Nephron (organoid): ENCODE data around the gene LY86.

ENCODE experiments used
- H3K27ac Mint-ChIP-seq, 3 experiments: 2 replicates each; pipeline ENCODE4 v1.8.0; 2020; ENCODE audit warnings: mixed read lengths in 3 of 3, mild to moderate bottlenecking in 2 of 3, moderate library complexity in 1 of 3
- H3K27me3 Mint-ChIP-seq: 2 replicates; pipeline ENCODE4 v1.8.0; 2021; ENCODE audit warnings: low read depth, mild to moderate bottlenecking, moderate library complexity, mixed read lengths
- H3K36me3 Mint-ChIP-seq: 2 replicates; pipeline ENCODE4 v1.8.0; 2020; ENCODE audit warnings: low read depth, mixed read lengths
- H3K4me1 Mint-ChIP-seq: 2 replicates; pipeline ENCODE4 v1.8.0; 2020; ENCODE audit warnings: mixed read lengths
- H3K4me3 Mint-ChIP-seq, 3 experiments: 2 replicates each; pipeline ENCODE4 v1.8.0; 2020; ENCODE audit warnings: mild to moderate bottlenecking in 3 of 3, mixed read lengths in 3 of 3, moderate library complexity in 2 of 3
- H3K9me3 Mint-ChIP-seq: 2 replicates; pipeline ENCODE4 v1.8.0; 2020; ENCODE audit warnings: mixed read lengths
- TF ChIP-seq, protein P1 (sequence below), 3 experiments: fragments of 200-600 bp; sonication (generic); IDR thresholded peaks; one replicate each; pipeline ENCODE4 v1.5.0; 2021; ENCODE audit warnings: antibody characterized with exemption in 3 of 3; ENCODE audit not compliant: unreplicated experiment in 3 of 3

Gene LY86

DNA sequence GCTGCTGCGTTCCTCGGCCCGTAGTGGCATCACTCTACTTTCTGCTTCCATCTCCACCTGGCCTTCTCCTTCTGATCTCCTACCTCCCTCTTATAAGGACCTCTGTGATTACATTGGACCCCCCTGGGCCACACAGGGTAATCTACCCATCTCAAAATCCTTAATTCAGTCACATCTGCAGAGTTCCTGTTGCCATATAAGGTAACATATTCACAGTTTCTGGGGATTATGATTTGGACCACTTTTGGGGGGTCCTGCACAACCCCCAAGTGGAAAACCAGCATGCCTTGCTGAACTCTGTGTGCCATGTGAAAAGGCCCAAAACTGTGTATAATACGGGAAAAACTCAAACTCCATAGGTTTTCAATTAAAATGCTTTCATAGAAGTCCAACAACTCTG, 51.1 kb downstream of the LY86 start:
- TF ChIP-seq, protein P1, sequence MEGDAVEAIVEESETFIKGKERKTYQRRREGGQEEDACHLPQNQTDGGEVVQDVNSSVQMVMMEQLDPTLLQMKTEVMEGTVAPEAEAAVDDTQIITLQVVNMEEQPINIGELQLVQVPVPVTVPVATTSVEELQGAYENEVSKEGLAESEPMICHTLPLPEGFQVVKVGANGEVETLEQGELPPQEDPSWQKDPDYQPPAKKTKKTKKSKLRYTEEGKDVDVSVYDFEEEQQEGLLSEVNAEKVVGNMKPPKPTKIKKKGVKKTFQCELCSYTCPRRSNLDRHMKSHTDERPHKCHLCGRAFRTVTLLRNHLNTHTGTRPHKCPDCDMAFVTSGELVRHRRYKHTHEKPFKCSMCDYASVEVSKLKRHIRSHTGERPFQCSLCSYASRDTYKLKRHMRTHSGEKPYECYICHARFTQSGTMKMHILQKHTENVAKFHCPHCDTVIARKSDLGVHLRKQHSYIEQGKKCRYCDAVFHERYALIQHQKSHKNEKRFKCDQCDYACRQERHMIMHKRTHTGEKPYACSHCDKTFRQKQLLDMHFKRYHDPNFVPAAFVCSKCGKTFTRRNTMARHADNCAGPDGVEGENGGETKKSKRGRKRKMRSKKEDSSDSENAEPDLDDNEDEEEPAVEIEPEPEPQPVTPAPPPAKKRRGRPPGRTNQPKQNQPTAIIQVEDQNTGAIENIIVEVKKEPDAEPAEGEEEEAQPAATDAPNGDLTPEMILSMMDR (IDR thresholded peaks at IDR 0.05; ENCODE audit: unreplicated experiment in 3 of 3): no peak
- no peak overlapping the region for H3K4me3 Mint-ChIP-seq
- H3K27me3 Mint-ChIP-seq: peaks cover 6% of the 10 kb centered on the region
- H3K36me3 Mint-ChIP-seq: no peaks in the 10 kb centered on the region
- H3K27ac Mint-ChIP-seq: no peak overlapping the region
- H3K4me1 Mint-ChIP-seq: peaks cover 25% of the 10 kb centered on the region
- no peaks in the 10 kb centered on the region for H3K9me3 Mint-ChIP-seq

DNA sequence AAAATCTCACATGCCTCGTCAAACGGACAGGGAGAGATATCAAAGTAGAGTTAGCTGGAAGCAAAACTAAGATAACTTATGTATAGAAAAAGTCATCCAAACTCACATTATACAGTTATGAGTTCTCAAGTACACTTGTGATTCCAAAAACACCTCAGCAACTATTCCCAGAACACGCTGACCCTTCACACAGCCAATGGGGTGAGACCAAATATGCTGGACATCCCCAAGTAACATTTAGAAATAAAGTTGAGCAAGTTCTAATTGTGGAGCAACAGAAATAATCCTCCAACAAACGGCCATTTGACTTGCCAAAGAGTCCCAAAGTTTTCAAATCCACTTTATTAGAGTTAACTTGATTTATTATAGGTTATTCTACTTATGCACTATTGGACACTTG, 52.4 kb downstream of the LY86 start:
- Mint-ChIP-seq H3K4me3 (no peak overlapping the region), H3K36me3 (no peaks in the 10 kb centered on the region), H3K27me3 (peaks cover 6% of the 10 kb centered on the region), H3K27ac (peak overlapping the region in 2 of 3 experiments; percentile 50 to 54), H3K9me3 (no peaks in the 10 kb centered on the region), H3K4me1 (peaks cover 18% of the 10 kb centered on the region)
- TF ChIP-seq, protein P1 (IDR thresholded peaks at IDR 0.05; ENCODE audit: unreplicated experiment in 3 of 3): no peak

DNA sequence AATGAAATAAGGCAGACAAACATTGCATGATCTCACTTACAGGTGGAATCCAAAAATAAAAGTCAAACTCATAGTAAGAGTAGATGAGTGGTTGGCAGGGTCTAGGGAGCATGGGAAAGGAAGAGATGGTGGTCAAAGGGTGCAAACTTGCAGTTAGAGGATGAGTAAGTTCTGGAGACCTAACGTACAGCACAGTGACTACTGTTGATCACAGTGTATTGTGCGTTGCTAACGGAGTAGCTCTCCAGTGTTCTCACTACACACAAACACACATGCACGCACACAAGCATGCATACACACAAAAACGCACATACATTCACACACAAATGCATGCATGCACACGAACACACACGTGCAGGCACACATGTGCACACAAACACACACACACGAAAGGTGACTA, 54.9 kb downstream of the LY86 start:
- Mint-ChIP-seq H3K9me3 (no peaks in the 10 kb centered on the region), H3K4me1 (peaks cover 13% of the 10 kb centered on the region), H3K27ac (no peak overlapping the region), H3K27me3 (peaks cover 6% of the 10 kb centered on the region), H3K36me3 (no peaks in the 10 kb centered on the region), H3K4me3 (no peak overlapping the region)
- TF ChIP-seq, protein P1 (IDR thresholded peaks at IDR 0.05; ENCODE audit: unreplicated experiment in 3 of 3): no peak

DNA sequence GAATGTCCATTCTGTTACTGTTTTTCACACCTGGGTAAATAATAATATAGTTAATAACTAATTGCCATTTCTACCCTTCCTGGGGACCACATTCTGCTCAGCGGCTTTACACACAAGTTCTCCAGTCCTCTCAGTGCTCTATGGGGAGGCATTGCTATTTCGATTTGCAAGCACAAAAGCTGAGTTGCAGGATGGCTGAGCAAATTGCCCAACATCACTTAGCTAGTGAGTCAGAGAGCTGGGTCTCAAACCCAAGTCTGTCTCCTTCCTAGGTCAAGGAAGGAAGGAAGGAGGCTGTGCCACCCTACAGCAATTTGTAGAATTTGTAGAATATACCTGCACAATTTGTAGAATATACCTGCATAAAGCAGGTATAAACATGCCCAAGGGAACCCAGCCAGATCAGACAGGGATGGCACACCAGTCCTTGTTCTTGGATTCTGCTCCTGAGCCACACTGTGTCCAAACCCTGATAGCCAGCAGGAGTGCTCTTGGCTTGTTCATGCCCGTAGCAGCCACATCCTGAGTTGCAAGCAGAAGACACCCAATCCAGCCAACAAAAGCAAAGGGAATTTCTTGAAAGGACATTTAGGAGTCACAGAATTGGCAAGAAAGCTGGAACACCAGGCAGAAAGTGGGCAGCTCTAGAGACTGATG, 56.9 kb downstream of the LY86 start:
- Mint-ChIP-seq H3K4me3 (no peak overlapping the region), H3K27ac (no peak overlapping the region), H3K36me3 (no peaks in the 10 kb centered on the region), H3K27me3 (peaks cover 6% of the 10 kb centered on the region), H3K4me1 (peaks cover 11% of the 10 kb centered on the region), H3K9me3 (peaks cover 6% of the 10 kb centered on the region)
- TF ChIP-seq, protein P1 (IDR thresholded peaks at IDR 0.05; ENCODE audit: unreplicated experiment in 3 of 3): no peak

DNA sequence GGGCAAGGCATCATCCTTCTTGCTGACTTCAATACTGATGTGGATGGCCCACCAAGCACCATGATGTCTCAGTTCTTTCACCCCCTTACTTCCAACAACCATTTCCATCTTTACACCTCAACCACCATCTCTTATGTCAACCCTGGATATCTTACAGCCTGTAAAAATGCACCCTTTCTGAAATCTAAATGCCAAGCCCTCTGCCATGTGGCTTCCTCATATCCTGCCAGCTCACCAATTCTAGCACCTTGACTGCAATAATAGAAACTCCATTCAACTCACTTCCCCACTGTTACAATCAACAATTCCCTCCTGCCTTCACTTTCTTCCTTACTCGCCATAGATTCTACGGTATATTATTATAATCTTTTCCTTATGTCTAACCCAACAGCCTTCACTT, 57.9 kb downstream of the LY86 start:
- H3K4me1 Mint-ChIP-seq: peaks cover 1% of the 10 kb centered on the region
- peaks cover 6% of the 10 kb centered on the region for H3K9me3 Mint-ChIP-seq
- TF ChIP-seq, protein P1 (IDR thresholded peaks at IDR 0.05; ENCODE audit: unreplicated experiment in 3 of 3): no peak

DNA sequence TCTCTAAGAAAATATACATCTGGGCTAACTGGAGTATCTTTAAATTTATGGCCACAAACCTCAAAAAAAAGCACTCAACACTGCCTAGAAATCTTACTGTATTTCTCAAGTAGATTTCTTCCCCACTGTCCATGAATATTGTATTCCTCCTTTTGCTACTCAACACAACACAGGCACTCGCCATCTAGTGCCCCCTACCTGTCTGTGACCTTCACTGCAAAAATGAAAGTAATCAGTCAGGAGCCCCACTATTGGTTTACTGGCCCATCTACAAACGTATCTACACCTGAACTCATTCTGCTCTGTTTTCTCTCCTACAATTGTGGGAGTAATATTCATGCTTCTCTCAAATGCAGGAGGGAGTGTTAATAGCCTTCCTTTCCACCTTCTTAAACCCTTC, 58.3 kb downstream of the LY86 start:
- Mint-ChIP-seq H3K4me1 (no peaks in the 10 kb centered on the region), H3K27me3 (no peaks in the 10 kb centered on the region), H3K9me3 (peaks cover 6% of the 10 kb centered on the region), H3K36me3 (no peaks in the 10 kb centered on the region), H3K4me3 (no peak overlapping the region), H3K27ac (no peak overlapping the region)
- TF ChIP-seq, protein P1 (IDR thresholded peaks at IDR 0.05; ENCODE audit: unreplicated experiment in 3 of 3): no peak

More for the DNA sequence above, 57.9 kb downstream of the LY86 start:
- H3K27me3 Mint-ChIP-seq: peaks cover under 1% of the 10 kb centered on the region
- no peaks in the 10 kb centered on the region for H3K36me3 Mint-ChIP-seq
- no peak overlapping the region for H3K4me3 Mint-ChIP-seq
- H3K27ac Mint-ChIP-seq: no peak overlapping the region
